HL-60 (cell line): Measurements from ENCODE around the gene AFTPH.

Source experiments
- GABPA ChIP-seq: IDR thresholded peaks from 2 replicates; pipeline ENCODE4 v1.6.1; 2012; ENCODE audit warnings: low read depth
- POLR2AphosphoS5 ChIP-seq: IDR thresholded peaks from 2 replicates; pipeline ENCODE4 v1.6.1; 2012; ENCODE audit warnings: low read depth
- SPI1 ChIP-seq: IDR thresholded peaks from 2 replicates; pipeline ENCODE4 v1.6.1; 2012; ENCODE audit warnings: low read depth, mild to moderate bottlenecking, borderline replicate concordance
- TF ChIP-seq, protein P1 (sequence below): IDR thresholded peaks from one replicate; pipeline ENCODE4 v1.5.1; 2011; ENCODE audit warnings: low read length, control low read depth, inconsistent platforms; ENCODE audit not compliant: insufficient read depth
- TF ChIP-seq, protein P2 (sequence below): IDR thresholded peaks from 2 replicates; pipeline ENCODE4 v1.6.1; 2012; ENCODE audit warnings: low read depth; ENCODE audit not compliant: insufficient replicate concordance

DNA sequence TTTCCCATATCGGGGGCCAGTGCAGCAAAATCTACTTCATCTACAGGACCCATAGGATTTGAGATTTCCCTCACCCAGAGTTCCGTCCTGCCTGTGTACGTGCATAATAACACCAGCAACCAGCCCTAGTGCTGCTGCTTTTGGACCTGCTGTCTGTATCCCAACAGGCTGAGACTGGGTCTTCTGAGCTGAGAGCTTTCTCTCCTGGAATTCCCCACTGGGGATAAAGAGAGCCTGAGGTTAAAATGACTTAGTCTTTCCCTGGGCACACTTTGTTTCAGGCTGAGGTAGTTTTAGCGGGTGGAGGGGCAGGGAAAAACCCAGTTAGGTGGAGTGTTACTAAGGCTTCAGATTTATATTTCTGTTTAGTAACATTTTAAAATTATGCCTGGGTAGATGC, 67.1 kb downstream of the AFTPH start:
- TF ChIP-seq POLR2AphosphoS5: no peak
- TF ChIP-seq SPI1: no peak
- TF ChIP-seq, protein P1, sequence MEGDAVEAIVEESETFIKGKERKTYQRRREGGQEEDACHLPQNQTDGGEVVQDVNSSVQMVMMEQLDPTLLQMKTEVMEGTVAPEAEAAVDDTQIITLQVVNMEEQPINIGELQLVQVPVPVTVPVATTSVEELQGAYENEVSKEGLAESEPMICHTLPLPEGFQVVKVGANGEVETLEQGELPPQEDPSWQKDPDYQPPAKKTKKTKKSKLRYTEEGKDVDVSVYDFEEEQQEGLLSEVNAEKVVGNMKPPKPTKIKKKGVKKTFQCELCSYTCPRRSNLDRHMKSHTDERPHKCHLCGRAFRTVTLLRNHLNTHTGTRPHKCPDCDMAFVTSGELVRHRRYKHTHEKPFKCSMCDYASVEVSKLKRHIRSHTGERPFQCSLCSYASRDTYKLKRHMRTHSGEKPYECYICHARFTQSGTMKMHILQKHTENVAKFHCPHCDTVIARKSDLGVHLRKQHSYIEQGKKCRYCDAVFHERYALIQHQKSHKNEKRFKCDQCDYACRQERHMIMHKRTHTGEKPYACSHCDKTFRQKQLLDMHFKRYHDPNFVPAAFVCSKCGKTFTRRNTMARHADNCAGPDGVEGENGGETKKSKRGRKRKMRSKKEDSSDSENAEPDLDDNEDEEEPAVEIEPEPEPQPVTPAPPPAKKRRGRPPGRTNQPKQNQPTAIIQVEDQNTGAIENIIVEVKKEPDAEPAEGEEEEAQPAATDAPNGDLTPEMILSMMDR: no peak
- TF ChIP-seq GABPA: no peak
- TF ChIP-seq, protein P2, sequence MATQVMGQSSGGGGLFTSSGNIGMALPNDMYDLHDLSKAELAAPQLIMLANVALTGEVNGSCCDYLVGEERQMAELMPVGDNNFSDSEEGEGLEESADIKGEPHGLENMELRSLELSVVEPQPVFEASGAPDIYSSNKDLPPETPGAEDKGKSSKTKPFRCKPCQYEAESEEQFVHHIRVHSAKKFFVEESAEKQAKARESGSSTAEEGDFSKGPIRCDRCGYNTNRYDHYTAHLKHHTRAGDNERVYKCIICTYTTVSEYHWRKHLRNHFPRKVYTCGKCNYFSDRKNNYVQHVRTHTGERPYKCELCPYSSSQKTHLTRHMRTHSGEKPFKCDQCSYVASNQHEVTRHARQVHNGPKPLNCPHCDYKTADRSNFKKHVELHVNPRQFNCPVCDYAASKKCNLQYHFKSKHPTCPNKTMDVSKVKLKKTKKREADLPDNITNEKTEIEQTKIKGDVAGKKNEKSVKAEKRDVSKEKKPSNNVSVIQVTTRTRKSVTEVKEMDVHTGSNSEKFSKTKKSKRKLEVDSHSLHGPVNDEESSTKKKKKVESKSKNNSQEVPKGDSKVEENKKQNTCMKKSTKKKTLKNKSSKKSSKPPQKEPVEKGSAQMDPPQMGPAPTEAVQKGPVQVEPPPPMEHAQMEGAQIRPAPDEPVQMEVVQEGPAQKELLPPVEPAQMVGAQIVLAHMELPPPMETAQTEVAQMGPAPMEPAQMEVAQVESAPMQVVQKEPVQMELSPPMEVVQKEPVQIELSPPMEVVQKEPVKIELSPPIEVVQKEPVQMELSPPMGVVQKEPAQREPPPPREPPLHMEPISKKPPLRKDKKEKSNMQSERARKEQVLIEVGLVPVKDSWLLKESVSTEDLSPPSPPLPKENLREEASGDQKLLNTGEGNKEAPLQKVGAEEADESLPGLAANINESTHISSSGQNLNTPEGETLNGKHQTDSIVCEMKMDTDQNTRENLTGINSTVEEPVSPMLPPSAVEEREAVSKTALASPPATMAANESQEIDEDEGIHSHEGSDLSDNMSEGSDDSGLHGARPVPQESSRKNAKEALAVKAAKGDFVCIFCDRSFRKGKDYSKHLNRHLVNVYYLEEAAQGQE: no peak
